OCI-LY7 (cell line): ENCODE data around the gene ZDHHC22.

Experiments
- EZH2phosphoT487 ChIP-seq: fragments of 200-600 bp; sonication (generic); IDR thresholded peaks from 2 replicates; pipeline ENCODE4 v1.6.1; 2018; ENCODE audit warnings: low read depth, borderline replicate concordance, mild to moderate bottlenecking, mixed run types, antibody characterized with exemption, low read length, moderate library complexity, mixed read lengths
- TF ChIP-seq, protein P1 (sequence below): fragments of 200-600 bp; sonication (generic); conservative IDR thresholded peaks from 2 replicates; pipeline ENCODE4 v1.5.1; 2014; ENCODE audit warnings: mild to moderate bottlenecking, antibody characterized with exemption, low read length, moderate library complexity, mixed read lengths

DNA sequence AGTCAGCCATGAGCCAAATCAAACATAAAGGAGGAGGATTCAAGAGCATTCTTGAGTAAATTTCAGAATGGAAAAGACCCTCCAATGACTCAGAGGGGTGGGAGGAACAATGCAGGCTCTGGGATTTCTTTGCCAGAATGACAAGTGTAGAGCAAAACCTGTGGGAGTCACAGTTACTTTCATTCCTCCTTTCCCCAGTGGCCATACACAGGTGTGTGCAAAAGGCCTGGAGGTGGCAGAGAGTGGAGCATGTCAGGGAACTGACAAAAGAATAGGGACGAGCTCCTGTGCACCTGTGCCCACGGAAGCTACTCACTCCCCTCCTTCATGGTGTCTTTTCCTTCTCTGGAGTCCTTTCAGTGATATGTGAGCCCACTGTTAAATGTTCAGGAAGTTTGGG is 52.9 kb downstream of the ZDHHC22 start:
- TF ChIP-seq, protein P1, sequence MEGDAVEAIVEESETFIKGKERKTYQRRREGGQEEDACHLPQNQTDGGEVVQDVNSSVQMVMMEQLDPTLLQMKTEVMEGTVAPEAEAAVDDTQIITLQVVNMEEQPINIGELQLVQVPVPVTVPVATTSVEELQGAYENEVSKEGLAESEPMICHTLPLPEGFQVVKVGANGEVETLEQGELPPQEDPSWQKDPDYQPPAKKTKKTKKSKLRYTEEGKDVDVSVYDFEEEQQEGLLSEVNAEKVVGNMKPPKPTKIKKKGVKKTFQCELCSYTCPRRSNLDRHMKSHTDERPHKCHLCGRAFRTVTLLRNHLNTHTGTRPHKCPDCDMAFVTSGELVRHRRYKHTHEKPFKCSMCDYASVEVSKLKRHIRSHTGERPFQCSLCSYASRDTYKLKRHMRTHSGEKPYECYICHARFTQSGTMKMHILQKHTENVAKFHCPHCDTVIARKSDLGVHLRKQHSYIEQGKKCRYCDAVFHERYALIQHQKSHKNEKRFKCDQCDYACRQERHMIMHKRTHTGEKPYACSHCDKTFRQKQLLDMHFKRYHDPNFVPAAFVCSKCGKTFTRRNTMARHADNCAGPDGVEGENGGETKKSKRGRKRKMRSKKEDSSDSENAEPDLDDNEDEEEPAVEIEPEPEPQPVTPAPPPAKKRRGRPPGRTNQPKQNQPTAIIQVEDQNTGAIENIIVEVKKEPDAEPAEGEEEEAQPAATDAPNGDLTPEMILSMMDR = no peak
- TF ChIP-seq EZH2phosphoT487 = no peak
